ENCODE results near the gene OR1D5.

DNA sequence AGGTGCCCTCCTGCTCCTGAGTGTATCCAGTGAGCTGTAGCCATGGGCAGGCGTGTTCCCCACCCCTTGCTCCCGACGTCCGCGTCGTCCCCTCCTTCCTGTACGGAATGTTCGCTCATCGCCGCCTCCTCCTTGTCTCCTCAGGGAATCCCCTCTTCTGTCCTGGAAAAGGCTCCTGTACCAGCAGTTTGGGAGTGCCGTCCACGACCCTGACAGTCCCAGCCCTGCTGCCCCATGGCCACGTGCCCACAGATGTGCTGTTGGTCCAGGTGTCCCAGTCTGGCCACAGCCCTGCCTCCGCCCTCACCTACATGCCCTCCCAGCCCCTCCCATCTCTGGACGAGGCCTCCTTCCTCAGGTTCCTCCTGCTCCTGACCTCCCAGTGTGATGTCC is 30.2 kb downstream of the OR1D5 start:
- TF ChIP-seq, protein P1, sequence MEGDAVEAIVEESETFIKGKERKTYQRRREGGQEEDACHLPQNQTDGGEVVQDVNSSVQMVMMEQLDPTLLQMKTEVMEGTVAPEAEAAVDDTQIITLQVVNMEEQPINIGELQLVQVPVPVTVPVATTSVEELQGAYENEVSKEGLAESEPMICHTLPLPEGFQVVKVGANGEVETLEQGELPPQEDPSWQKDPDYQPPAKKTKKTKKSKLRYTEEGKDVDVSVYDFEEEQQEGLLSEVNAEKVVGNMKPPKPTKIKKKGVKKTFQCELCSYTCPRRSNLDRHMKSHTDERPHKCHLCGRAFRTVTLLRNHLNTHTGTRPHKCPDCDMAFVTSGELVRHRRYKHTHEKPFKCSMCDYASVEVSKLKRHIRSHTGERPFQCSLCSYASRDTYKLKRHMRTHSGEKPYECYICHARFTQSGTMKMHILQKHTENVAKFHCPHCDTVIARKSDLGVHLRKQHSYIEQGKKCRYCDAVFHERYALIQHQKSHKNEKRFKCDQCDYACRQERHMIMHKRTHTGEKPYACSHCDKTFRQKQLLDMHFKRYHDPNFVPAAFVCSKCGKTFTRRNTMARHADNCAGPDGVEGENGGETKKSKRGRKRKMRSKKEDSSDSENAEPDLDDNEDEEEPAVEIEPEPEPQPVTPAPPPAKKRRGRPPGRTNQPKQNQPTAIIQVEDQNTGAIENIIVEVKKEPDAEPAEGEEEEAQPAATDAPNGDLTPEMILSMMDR (IDR thresholded peaks at IDR 0.05; ENCODE audit: low read depth, low read length, missing input control): no peak
- no peak for TF ChIP-seq YY1 (IDR thresholded peaks at IDR 0.05)
- TF ChIP-seq JUND (IDR thresholded peaks at IDR 0.05): no peak
- no peak for TF ChIP-seq RAD21 (IDR thresholded peaks at IDR 0.05)
- TF ChIP-seq, protein P2, sequence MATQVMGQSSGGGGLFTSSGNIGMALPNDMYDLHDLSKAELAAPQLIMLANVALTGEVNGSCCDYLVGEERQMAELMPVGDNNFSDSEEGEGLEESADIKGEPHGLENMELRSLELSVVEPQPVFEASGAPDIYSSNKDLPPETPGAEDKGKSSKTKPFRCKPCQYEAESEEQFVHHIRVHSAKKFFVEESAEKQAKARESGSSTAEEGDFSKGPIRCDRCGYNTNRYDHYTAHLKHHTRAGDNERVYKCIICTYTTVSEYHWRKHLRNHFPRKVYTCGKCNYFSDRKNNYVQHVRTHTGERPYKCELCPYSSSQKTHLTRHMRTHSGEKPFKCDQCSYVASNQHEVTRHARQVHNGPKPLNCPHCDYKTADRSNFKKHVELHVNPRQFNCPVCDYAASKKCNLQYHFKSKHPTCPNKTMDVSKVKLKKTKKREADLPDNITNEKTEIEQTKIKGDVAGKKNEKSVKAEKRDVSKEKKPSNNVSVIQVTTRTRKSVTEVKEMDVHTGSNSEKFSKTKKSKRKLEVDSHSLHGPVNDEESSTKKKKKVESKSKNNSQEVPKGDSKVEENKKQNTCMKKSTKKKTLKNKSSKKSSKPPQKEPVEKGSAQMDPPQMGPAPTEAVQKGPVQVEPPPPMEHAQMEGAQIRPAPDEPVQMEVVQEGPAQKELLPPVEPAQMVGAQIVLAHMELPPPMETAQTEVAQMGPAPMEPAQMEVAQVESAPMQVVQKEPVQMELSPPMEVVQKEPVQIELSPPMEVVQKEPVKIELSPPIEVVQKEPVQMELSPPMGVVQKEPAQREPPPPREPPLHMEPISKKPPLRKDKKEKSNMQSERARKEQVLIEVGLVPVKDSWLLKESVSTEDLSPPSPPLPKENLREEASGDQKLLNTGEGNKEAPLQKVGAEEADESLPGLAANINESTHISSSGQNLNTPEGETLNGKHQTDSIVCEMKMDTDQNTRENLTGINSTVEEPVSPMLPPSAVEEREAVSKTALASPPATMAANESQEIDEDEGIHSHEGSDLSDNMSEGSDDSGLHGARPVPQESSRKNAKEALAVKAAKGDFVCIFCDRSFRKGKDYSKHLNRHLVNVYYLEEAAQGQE (IDR thresholded peaks at IDR 0.05): no peak
- no peak for TF ChIP-seq MAX (IDR thresholded peaks at IDR 0.05)
- TF ChIP-seq EGR1 (IDR thresholded peaks at IDR 0.05; ENCODE audit: low read depth in 2 of 2): no peak
- no peak for TF ChIP-seq RXRA (IDR thresholded peaks at IDR 0.05)
- TF ChIP-seq ZBTB33 (IDR thresholded peaks at IDR 0.05): no peak
- no peak for TF ChIP-seq NR2F2 (IDR thresholded peaks at IDR 0.05)

All from liver (tissue), 3 donors.